Superior temporal gyrus (tissue), 1 donor: ENCODE results near the gene VSIR.

ENCODE experiments used
- DNase-seq: peaks from one replicate; pipeline ENCODE4 v3.0.0-alpha.2; 2016; ENCODE audit errors: extremely low spot score

VSIR gene

GRCh38 chr10:71727738-71728737 is 45.3 kb downstream of the VSIR start:
- no peak for DNase-seq

GRCh38 chr10:71727105-71727737 is 46.1 kb downstream of the VSIR start:
- no peak for DNase-seq

GRCh38 chr10:71726580-71727104 is 46.7 kb downstream of the VSIR start:
- no peak for DNase-seq

- no peak for DNase-seq
These were observed 47.2 kb downstream of the VSIR start for GRCh38 chr10:71725998-71726579.

GRCh38 chr10:71725249-71725648 is 48.1 kb downstream of the VSIR start:
- DNase-seq, result no peak

GRCh38 chr10:71724539-71724938 is 48.8 kb downstream of the VSIR start:
- DNase-seq, result no peak

- DNase-seq, result no peak
These were observed 50.0 kb downstream of the VSIR start for GRCh38 chr10:71723311-71723710.

- no peak for DNase-seq
These were observed 50.5 kb downstream of the VSIR start for GRCh38 chr10:71722849-71723248.

- no peak for DNase-seq
These were observed 52.0 kb downstream of the VSIR start for GRCh38 chr10:71721313-71721712.

GRCh38 chr10:71720288-71720687 is 53.0 kb downstream of the VSIR start:
- DNase-seq, result no peak

GRCh38 chr10:71719464-71720201 is 53.7 kb downstream of the VSIR start, which contains the start of gene C10orf105:
C10orf105 (minus strand) TSS chr10:71719778; CDS start chr10:71716337, 3,441 bp downstream.
- no peak for DNase-seq

GRCh38 chr10:71719042-71719441 is 54.3 kb downstream of the VSIR start:
- DNase-seq, result no peak

GRCh38 chr10:71718165-71718698 is 55.1 kb downstream of the VSIR start:
- no peak for DNase-seq

- DNase-seq, result no peak
These were observed 55.8 kb downstream of the VSIR start for GRCh38 chr10:71717551-71717951.

- no peak for DNase-seq
These were observed 56.3 kb downstream of the VSIR start for GRCh38 chr10:71717056-71717455.

GRCh38 chr10:71716426-71716825 is 56.9 kb downstream of the VSIR start:
- no peak for DNase-seq

- DNase-seq, result no peak
These were observed 57.5 kb downstream of the VSIR start for GRCh38 chr10:71715860-71716259.

- no peak for DNase-seq
These were observed 58.3 kb downstream of the VSIR start for GRCh38 chr10:71715026-71715425.

GRCh38 chr10:71714592-71714991 is 58.7 kb downstream of the VSIR start:
- DNase-seq, result no peak

- peak; percentile 39 for DNase-seq
These were observed 59.3 kb downstream of the VSIR start for GRCh38 chr10:71714031-71714410.
